Posterior vena cava (tissue), 2 donors: ENCODE results near the gene CD164. TPM values are rescaled to one million over a fixed set of nuclear protein-coding genes. Genes with fewer than 3 reads are reported as not detected.
"Not testable (repeated sequence)": the region's sequence is repeated elsewhere in the genome, so short reads cannot be mapped to it uniquely, and the experiment has no call there.

Experiments used
- DNase-seq: peaks from one replicate; pipeline ENCODE4 v3.0.0-alpha.2; 2020; ENCODE audit warnings: low spot score
- intact Hi-C, 2 donors: fragments of 100-400 bp; cut with DNase I; formaldehyde crosslinking; loops; one replicate each; pipeline versions ENCODE4 v1.14.1 to v1.14.2; 2022 to 2023
- total RNA-seq, 2 donors: library from RNA; stranded (reverse); fragmentation: NEBNext Ultra II Directional; extraction: Animal tissue kit (Norgen Biotek cat#: 25700); gene quantifications; one replicate each; pipeline ENCODE4 v1.2.1, GENCODE V29; 2021
- donor health status: DM: yes; HTN: yes; CAD: no.
- donor health status: DM: yes; HTN: yes; CAD: no.

CD164 gene
- total RNA-seq, 2 donors from 2014 or later = 163 to 194 TPM

DNA sequence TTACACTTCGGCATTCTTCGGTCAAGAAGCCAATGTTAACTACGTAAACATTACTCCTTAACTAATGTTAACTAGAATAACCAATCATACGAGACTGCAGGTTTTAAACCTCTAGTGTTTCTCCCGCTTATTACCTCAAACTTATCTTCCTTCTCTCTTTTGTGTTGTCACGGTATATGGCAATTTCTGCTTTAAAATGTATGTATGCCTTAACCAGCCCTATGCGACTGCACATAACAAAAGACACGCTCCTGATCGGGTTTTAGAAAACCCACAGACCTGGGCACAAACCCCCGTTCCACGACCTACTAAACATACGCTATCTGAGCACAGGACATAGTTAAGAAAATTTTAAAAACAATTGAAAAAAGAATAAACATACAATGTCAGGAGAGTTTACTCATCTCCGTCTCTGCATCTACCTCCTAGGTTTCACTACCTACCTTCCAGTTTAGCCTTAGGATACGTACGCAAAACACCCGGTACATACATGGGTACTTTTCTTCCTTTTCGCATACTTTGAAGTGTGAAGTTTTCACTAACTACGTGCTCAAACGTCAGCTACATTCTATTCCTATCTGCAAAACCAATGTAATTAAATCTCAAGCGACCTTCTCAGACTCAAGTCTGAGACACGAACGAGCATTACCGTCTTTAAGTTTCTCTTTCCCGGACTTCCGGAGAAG, 1.1 kb downstream of the CD164 start:
- no peak for DNase-seq
- intact Hi-C loops = no loop called here

DNA sequence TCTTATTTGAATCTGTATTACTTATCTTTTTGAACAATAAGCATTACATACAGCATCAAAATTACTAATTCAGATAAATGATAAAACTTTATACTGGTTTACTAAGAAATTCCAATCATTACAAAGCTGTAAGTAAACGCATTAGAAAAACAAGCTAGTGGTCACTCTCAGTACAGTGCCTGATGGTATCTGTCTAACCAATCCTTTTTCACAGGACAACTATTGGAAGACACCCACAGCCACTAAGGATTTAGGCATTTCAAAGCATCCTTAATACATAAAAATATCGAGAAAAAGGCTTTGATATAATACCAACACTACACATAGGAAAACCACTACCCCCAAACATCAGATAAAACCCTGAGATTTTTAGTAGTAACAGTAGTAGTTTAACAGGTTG, 2.6 kb downstream of the CD164 start:
- intact Hi-C loops = no loop called here
- no peak for DNase-seq

DNA sequence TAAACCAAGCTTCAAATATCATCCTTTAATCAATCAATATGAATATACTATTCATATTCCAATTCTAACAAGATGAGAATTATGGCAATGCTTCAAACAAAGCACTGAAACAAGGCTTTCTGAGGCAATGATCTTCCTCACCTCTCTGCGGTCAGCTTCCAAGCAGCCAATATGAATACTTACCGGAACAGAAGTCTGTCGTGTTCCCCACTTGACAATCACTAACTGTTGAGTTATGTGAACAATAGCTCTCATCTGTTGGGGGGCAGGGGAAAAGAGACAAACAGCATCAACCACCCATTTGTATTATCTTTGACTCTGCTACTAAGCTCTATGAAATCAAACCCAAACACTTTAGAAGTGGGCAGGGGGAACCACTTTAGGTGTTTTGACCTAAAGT, 4.5 kb downstream of the CD164 start:
- intact Hi-C loops = no loop called here
- no peak for DNase-seq

DNA sequence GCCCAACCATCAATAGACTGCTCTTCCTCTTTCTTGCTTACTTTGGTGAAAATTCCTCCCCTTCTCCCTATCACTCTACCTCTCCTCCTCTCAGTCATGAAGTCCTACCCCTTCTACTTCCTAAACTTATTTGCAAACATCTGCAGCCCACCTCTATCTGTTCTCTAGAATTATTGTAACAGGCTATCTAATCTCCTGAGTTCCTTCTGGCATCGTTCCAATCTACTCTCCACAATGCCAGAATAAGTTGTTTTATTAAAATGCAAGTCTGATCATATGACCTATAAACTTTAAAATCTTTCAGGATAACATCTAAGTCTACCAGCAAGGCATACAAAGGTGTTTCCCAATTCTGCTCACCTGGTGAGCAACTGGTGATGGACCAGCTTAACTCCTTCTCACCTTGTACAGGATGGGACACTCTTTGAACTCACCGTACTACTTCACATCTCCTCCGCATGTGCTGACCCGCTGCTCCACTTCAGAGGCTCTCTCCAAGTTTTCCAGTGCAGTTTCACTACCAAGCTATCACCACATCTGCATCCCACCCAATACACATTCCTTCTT, 7.9 kb downstream of the CD164 start:
- no peak for DNase-seq
- intact Hi-C loops = no loop called here

DNA sequence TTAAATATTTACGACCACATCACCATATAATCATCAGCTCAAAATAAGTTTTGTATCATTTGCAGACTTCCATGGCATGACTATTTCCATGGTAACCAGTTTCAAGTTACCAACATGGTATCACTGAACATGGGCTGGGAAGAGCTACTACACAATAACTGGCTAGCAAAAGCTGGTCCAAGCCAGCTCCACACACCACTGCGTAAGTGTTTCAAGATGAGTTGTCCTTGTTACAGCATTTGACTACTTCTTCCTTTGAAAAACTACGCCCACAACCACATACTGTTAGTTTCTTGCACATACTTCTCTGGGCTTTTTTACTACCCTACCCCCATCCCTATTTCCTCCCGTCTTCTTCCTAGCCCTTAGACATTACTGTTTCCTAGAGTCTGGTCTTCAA, 8.5 kb downstream of the CD164 start:
- intact Hi-C loops = no loop called here
- no peak for DNase-seq

DNA sequence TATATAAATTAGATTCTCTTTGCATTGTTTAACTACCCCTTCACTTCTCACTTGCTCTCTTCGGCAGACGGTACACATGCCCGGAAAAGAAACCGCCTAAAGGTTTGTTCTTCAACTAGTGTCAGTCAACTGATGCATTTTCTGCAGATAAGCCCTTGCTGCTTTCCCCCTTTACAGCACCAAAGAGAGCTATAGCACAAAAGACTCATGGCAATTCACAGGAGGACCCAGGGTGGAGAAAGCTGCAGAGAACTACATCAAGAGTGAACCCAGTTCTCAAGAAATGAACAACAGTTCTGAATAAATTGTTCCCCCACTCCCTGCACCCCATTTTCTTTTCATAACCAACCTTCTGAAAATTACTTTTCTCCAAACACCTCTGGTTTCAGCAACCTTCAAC, 8.9 kb downstream of the CD164 start:
- intact Hi-C loops = no loop called here
- no peak for DNase-seq

DNA sequence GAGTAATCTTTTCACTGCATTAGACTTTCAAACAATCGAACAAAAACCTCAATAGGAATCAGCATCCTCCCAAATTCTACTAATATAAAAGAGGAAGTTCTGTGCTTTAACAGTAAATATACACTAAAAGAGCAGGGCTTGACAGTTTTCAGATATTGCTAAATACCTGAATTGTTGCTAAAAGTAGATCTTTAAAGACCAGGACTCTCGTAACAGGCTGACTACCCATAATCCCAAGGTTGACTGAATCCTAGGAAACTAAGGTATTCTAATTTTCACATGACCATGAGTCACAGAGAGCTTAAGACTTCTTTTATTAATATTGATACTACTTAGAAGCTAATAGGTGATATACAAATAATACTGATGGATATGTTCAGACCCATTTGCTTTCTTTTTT, 10.1 kb downstream of the CD164 start:
- no peak for DNase-seq
- intact Hi-C loops = no loop called here

DNA sequence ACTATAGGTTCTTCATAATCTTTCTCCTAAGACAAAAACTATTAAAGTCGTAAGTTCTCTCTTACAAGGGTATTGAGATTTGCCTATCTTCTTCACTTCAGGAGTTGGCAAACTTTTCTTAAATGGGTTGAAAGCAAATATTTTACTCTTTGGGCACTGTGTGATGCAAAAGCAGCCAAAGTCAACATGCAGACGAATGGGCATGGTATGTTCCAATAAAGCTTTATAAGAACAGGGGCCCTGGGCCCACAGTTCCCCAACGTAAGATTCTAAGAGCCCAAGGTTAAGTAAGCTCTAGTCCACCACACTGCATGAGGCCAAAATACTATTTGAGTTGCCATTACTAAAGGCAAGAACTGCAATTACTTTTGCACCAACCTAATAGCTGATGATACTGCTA, 11.5 kb downstream of the CD164 start:
- intact Hi-C loops = no loop called here
- no peak for DNase-seq

DNA sequence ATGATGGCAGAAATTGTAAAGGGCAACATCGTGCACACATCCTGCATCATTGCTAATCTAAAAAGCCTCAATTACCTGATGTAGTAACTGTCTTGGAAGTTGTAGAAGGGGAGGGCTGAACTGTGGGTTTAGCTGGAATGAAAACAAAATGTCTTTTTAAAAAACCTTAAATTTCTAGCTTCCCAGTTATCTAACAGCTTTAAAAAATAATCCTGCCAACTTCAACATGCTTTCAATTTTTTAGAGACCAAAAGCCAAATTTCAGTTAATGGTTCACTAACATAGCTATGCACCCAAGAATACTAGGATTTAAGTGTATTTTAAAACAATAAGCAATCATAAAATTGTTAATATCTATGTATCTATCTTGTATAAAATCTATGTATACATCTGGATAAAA, 11.9 kb downstream of the CD164 start:
- intact Hi-C loops = no loop called here
- DNase-seq = no peak

DNA sequence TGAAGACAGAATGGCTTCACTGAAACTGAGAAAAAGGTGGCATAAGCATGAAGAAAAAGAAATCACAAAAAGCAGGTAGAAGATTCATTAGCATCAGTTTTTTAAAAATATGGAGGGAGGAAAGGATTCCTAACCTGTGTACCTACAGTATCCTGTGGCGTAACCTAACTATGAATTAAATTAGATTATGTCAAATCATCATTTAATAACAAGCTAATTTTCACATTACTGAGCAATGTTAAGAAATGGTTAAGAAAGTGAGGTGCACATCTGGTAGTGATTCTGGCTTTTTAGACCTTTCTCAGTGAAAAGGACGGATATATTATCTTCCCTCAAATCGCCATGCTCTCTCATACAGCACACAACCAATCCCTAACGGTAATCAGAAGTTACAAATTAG, 12.5 kb downstream of the CD164 start:
- intact Hi-C loops = no loop called here
- no peak for DNase-seq

DNA sequence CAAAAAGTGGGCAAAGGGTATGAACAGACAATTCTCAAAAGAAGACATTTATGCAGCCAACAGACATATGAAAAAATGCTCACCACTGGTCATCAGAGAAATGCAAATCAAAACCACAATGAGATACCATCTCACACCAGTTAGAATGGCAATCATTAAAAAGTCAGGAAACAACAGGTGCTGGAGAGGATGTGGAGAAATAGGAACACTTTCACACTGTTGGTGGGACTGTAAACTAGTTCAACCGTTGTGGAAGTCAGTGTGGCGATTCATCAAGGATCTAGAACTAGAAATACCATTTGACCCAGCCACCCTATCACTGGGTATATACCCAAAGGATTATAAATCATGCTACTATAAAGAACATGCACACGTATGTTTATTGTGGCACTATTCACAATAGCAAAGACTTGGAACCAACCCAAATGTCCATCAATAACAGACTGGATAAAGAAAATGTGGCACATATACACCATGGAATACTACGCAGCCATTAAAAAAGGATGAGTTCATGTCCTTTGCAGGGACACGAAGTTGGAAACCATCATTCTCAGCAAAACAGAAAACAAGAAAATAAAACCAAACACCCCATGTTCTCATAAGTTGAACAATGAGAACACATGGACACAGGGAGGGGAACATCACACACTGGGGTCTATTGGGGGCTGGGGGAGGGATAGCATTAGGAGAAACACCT, 17.7 kb downstream of the CD164 start:
- DNase-seq, intact Hi-C loops: not testable (repeated sequence)

DNA sequence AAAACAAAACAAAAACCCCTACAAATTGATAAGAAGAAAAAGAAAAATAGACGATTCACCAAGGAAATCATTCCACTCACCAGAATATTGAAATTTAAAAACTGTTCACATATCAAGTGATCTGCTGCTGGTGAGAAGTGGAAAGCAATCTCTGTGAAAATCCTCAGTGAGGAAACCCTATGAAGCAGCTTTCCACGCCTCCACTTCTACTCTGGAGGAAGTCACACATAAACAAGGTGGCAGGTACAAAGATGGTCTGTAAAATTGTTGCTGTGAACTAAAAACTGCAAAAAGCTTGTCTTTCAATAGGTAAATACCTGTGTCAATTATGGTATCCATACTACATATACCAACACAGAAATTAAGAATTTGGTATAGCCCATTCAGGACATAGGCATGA, 18.5 kb downstream of the CD164 start:
- intact Hi-C loops = no loop called here
- no peak for DNase-seq

DNA sequence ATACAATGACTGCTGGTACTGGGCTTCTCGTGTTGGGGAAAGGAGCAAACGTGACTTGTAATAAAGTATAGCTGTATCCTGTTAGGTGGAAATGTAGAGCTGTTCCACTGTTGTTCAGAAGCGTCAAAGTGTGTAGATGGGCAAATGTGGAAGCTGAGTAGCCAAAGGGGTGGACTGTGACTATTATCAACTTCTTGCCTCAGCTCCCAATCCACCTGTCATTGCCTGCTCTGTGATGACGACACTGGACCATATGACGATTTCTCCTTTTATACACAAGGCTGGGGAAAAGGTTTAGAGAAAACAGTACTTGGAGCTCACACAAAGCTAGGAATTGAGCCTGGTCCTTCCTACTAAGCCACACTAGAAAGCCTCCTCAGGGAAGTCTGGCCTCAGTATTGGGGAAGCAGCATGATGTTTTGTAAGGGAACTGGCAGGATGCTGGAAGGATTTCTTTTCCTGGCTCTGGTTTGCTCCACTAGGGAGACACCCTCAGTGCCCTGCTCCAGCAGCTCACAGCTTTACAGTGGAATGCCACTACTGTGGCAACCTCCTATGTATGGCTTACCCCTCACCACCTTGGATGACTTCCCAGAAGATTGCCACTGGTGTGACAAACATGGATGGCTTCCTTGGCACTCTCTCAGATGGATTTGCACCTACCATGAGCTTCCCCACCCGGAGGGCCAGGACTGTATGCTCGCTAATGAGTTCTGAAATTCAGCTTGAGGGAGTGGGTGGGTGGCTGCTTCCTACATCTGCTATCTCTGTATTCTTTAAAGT, 20.0 kb downstream of the CD164 start:
- no peak for DNase-seq
- intact Hi-C loops = no loop called here

DNA sequence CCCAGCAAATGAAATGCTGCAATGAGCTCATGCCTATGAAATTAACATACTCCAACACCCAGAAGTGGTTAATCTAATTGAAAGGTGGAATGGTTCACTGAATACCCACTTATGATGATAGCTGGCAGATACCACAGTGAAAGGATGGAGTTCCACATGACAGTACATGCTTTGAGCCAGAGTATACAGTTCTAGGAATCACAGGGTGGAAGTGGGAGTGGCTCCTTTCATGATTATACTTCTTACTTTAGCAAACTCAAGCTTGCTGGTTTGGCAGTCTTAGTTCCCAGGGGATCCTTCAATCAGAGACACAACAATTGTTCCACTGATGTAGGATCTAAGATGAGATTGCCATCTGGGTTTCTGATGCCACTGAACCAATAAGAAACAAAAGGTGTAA, 21.5 kb downstream of the CD164 start:
- DNase-seq = no peak
- intact Hi-C loops = no loop called here

DNA sequence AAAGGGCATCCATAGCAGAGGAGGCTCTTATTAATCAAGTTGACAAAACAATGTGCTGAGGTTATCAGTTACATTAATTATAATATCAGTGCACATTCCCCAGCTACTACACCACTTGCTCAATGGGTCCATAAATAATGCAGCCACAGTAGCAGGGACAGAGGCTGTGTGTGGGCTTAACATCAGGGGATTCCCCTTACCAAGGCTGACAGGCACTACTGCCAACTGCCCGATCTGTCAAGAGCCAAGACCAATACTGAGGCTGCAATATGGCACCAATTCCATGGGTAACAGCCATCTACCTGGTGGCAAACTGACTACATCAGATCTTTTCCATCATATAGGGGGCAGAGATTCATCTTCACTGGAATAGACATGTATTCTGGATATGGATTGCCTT, 22.0 kb downstream of the CD164 start:
- intact Hi-C loops = no loop called here

DNA sequence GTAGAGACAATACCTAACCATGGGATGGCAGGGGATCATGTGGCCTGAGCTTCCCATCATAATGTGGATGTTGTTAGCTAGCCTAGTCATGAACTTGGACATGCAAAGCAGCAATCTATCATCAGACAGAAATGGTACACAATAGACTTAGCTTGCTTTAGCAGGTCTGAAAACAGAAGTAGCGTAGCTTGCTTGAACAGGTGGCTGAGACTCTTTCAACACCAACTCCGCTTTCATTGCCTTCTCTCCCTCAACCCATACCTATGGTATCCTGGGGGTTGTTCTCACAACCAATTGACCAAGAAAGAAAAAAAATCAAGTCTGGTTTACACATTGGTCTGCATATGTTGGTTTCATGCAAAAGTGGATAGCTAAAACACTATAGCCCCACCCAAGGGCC, 23.0 kb downstream of the CD164 start:
- DNase-seq = no peak
- intact Hi-C loops = no loop called here

More for the DNA sequence above, 22.0 kb downstream of the CD164 start:
- no peak for DNase-seq

DNA sequence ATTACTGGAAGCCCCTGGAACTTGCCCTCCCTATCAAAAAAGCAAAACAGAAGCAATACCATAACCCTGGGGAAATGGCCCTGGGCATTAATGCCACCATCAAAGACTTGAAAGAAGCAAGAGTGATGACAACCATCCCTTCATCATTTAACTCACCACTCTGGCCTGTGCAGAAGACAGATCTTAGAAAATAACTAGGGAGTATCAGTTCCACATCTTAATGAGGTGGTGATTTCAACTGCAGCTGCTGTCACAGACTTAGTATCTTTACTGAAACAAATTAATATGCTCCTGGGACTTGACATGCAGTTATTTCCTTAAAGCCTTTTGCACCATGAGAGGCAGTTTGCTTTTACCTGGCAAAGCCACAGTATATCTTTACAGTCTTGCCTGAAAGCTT, 24.1 kb downstream of the CD164 start:
- DNase-seq = no peak
- intact Hi-C loops = no loop called here

DNA sequence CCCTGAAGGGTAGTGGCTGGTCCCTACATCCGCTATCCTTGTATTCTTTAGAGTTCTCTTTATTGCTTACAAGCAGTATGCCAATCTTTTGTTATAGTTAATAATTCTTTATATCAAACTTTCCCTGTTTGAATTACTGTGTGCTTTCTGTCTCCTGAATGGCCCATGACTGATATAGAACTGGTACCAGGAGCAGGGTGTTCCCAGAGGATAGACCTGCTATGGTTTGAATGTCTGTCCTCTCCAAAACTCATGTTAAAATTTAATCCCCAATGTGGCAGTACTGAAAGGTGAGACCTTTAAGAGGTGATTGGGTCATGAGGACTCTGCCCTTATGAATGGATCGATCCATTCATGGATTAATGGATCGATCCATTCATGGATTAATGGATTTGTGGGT, 26.0 kb downstream of the CD164 start:
- intact Hi-C loops = no loop called here
- DNase-seq = no peak

DNA sequence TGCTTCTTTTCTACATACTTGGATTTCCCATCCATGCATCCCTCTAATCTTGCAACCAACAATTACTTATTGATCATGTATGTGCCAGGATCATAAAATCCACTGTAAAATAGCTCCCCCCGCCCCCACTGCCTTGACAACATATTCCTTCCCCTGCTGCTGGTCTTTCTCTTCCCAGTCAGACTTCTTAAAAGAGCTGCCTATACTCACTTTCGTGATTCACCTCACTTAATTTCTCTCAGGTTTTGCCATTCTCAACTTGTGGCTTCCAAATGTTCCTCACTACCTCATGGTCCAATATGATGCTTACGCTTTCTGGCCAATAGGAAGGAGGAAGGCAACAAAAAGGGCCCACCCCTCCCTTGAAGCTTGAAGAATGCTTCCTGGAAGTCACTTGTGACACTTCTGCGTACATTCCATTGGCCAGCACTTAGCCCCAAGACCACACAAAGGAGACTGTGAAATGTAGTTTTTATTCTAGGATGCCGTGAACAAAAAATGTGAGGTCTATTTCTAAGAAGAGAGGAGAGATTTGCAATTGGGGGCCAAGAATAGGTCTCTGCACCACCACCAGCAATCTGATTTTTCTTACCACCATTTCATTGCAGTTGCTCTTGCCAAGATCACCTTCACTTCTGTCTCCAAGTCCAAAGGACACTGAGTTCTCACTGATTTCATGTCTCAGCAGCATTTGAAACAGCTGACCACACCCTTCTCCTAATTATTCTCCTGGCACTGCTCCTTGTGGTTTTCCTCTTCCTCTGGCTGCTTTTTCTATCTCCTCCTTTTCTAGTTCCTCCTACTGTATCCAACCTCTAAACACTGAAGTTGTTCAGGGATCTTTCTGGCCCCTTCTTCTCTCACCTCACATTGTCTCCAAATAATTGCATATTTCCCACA, 30.8 kb downstream of the CD164 start:
- no peak for DNase-seq
- intact Hi-C loops = no loop called here
